Stimulated activated naive CD4-positive, alpha-beta T cell (primary cell): ENCODE data around the gene ATP5F1D.
A peak's percentile ranks its signal among the peaks of the same experiment; 100 is the strongest.

Source experiments
- DNase-seq, 6 experiments: peaks; one replicate each; lab custom pipeline; 2025; lab: John Stamatoyannopoulos, UW

Gene ATP5F1D

DNA sequence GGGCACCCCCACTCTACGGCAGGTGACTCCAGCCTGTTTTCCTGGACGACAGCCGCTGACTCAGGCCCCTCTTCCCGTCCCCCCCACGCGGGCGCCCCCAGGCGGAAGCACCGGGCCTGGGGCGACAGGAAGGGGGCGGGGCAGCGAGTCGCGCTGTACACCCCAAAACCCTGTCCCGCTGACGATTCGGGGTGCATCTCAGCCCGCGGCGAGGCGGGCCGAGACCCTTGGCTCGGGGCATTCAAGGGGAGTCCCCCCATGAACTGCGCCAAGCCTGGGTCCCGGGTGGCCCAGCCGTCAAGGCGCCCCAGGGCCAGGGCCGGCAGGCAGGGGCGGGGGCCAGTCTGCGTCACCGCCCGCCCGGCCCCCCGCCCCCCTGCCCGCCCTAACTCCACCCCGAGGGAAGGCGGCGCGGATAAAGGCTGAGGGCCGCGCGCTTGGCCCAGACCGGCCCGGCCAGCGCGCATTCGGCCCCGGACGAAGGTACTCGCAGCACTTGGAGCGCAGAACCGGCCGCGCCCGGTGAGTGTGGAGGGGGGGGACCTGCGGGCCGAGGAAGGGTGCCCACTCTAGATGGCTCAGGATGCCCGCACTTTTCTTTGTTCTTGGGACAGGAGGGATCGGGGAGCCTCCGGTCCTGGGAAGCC, 6.7 kb downstream of the ATP5F1D start, which contains the start of gene MIDN:
TSS of gene MIDN (plus strand) at position 445 of the 647 bp plus-strand sequence. CDS start 1,714 bp downstream, outside the sequence.
- DNase-seq = peak; percentile 49 to 71 (median 66)

- peak; percentile 77 to 92 (median 85) for DNase-seq
These were observed 7.3 kb downstream of the ATP5F1D start for GRCh38 chr19:1248786-1249297.

- peak; percentile 92 to 96 (median 94) for DNase-seq
These were observed 7.9 kb downstream of the ATP5F1D start for GRCh38 chr19:1249298-1249989.

GRCh38 chr19:1249990-1250436, 8.5 kb downstream of the ATP5F1D start:
- DNase-seq = no peak

GRCh38 chr19:1250437-1251260, 9.1 kb downstream of the ATP5F1D start:
- DNase-seq = peak; percentile 53 to 83 (median 68)

DNA sequence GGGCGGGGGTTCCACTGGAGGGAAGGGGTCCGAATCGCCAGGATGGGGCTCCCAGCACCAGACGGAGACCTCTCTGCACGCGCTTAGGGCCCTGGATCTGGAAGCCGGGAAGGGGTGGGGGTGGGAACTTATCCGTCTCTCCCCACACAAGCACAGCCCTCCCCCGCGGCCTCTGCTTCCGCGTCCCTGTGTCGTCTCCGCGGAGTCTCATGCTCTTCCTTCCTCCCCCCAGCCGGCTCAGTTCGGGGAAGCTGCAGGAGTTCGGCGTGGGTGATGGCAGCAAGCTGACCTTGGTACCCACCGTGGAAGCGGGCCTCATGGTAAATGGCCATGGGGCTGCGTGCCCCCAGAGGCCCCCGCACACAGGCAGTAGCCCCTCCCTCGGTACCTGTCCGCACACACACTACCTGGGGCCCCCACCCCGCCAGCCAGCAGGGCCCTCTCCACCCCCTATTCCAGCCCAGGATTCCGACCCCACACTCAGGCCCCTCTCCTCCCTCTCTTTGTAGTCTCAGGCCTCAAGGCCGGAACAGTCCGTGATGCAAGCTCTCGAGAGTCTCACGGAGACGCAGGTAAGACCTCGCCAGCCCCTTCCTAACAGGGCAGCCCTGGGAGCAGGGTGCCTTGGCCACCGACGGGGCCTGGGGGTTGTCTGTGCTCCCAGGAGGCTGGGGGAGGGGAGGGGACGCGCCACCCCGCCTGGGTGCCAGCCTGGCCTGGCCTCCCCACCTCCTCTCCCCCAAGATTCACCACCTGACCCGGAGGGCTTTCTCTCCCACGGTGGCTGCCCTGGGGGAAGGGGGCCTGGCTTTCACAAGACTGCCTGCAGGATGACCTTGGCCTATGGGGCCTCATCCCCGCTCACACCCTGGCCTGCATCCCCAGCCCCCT, 10.0 kb downstream of the ATP5F1D start:
- DNase-seq = peak; percentile 56 to 75 (median 68)

- peak in 5 of 6 experiments; percentile 43 to 67 (median 56) for DNase-seq
These were observed 10.8 kb downstream of the ATP5F1D start for GRCh38 chr19:1252221-1252820.

DNA sequence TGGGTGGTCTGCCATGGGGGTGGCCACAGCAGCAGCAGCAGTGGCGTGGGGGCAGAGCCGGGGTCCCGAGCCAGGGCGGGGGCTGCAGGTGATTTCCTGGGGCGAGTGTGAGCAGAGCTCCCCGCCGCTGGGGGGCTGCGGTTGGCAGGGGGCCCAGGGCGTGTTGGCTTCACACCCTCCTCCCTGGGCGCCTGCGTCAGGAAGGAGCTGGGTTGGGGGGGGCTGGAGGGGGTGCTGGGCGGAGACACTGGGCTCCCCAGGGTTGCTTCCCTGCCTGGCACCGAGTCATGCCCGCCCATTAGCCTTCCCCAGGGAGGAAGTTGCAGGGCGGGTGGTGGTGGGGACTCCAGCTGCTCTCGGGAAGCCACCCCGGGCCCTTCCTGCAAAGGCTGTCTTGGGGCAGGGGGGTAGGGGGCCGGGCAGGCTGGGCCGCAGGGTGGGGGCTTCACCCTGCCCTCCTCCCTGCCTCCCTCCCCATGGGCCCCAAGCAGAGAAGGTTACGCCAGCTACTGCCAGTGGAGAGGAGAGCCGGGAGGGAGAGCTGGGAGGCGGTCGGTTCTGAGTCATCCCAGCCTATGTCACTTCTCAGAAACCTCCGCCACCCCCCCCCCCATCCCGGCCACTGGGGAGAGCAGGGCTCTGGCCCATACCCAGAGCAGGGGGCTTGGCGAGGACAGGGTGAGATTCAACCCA, 11.4 kb downstream of the ATP5F1D start:
- DNase-seq = peak; percentile 61 to 81 (median 67)

- DNase-seq = no peak
These were observed 12.0 kb downstream of the ATP5F1D start for GRCh38 chr19:1253514-1254080.

GRCh38 chr19:1254081-1254527, 12.6 kb downstream of the ATP5F1D start:
- no peak for DNase-seq

DNA sequence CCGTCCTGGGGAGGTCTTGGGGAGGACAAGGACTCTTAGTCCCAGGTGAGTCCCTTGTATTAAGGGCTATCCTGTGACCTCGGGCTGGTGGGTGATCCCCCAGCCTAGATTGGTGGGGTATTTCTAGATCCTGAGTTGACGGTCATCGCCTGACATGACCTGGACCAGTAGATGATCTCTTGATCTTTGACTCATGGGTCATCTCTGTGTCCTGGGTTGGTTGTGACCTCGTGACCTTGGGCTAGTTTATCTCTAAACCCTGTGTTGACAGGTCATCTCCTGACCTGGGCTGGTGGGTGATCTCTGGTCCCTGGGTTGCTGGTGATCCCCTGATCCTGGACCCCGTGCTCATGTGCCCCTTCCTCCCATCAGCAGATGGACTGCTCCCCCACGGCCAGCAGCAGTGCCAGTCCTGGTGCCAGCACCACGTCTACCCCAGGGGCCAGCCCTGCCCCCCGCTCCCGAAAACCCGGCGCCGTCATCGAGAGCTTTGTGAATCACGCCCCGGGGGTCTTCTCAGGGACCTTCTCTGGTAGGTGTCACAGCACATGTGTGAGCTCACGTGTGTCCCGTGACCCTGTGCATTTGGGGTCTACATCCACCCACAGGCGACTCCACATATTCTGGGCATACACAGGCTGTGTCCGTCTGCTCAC, 13.1 kb downstream of the ATP5F1D start:
- DNase-seq = no peak

DNA sequence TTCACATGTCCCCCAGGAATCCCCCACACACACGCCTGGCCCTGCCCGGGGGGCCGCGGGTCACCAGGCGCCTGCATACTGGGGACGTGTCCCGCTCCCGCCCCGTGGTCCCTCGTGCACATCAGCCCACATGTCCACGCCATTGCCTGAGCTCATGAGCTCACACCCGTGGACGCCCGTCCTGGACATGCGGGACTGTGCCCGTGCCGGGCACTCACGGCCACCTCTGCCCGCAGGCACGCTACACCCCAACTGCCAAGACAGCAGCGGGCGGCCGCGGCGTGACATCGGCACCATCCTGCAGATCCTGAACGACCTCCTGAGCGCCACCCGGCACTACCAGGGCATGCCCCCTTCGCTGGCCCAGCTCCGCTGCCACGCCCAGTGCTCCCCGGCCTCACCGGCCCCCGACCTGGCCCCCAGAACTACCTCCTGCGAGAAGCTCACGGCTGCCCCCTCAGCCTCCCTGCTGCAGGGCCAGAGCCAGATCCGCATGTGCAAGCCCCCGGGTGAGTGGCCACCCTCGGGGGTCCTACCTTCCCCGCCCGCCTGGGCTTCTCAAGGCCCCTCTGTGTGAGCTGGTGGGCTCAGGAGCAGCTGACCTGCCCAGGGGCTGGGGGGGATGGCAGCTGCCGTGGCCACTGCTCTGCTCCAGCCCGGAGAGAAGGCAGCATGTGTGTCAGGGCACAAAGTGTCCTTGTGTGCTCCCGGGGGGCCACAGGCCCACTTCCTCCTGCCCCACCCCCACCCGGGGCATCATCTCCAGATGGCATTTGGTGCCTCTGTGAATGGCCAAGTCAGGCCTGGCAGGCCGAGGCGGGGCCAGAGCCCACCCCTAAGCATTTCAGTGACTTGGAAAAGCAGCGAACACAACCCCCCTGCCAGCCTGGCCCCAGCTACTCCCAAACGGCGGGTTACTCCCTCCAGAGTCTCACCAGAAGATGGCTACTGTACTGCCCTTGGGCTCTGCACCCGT, 13.9 kb downstream of the ATP5F1D start:
- DNase-seq = no peak

DNA sequence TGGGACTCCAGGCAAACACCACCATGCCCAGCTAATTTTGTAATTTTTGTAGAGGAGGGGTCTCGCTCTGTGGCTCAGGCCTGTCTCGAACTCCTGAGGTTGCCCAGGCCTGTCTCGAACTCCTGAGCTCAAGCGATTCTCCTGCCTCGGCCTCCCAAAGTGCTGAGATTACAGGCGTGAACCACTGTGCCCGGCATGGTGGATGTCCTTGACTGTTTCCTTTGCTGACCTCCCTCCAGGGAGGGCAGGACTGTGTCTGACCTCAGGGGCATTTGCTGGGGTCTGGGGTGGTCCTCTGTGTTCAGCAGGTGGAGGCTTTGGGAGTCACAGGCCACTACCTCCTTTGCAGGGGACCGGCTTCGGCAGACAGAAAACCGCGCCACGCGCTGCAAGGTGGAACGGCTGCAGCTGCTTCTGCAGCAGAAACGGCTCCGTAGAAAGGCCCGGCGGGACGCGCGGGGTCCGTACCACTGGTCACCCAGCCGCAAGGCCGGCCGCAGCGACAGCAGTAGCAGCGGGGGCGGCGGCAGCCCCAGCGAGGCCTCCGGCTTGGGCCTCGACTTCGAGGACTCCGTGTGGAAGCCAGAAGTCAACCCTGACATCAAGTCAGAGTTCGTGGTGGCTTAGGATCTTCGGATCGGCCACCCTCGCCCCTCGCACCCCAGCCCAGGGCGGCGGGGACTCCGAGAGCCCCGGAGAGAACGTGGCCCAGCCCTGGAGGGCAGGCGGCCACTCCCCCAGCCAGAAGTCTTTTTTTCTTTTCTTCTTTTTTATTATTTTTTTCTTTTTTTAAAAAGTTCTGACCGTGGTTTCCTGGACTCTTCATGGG, 15.3 kb downstream of the ATP5F1D start:
- DNase-seq = no peak

- DNase-seq = no peak
These were observed 16.1 kb downstream of the ATP5F1D start for GRCh38 chr19:1257475-1258162.

- DNase-seq = no peak
These were observed 16.6 kb downstream of the ATP5F1D start for GRCh38 chr19:1258163-1258492.

- DNase-seq = peak in 2 of 6 experiments; percentile 75 to 88
These were observed 17.2 kb downstream of the ATP5F1D start for GRCh38 chr19:1258707-1259205.
